ENCODE data around the gene SORCS1. TPM values are rescaled to one million over a fixed set of nuclear protein-coding genes. Genes with fewer than 3 reads are reported as not detected.

SORCS1 gene
- total RNA-seq, 6 experiments from 2014 or later, result 0.04 to 0.16 (median 0.09) TPM; not detected in 2

- no peaks in the 10 kb centered on the region for H3K4me1 ChIP-seq
- H3K36me3 ChIP-seq, result no peaks in the 10 kb centered on the region
- TF ChIP-seq CTCF (IDR thresholded peaks at IDR 0.05), result no peak
- no peak for TF ChIP-seq POLR2A (IDR thresholded peaks at IDR 0.05)
- no peaks in the 10 kb centered on the region for H3K9me3 ChIP-seq
- no peak overlapping the region for H3K27ac ChIP-seq
- no peak for ATAC-seq
- no peak overlapping the region for H3K4me3 ChIP-seq
- no peaks in the 10 kb centered on the region for H3K27me3 ChIP-seq
- intact Hi-C loops (cut with DNase I), result no loop called here
- DNase-seq, result no peak
These were observed 239.3 kb downstream of the SORCS1 start for GRCh38 chr10:106925191-106925590.

- Histone ChIP-seq H3K27ac (no peak overlapping the region), H3K27me3 (no peaks in the 10 kb centered on the region), H3K36me3 (no peaks in the 10 kb centered on the region), H3K4me3 (no peak overlapping the region), H3K4me1 (no peaks in the 10 kb centered on the region), H3K9me3 (no peaks in the 10 kb centered on the region)
- intact Hi-C loops (cut with DNase I), result no loop called here
- no peak for TF ChIP-seq POLR2A (IDR thresholded peaks at IDR 0.05)
- TF ChIP-seq CTCF (IDR thresholded peaks at IDR 0.05), result no peak
- no peak for ATAC-seq
- 66% methylated on average over 4 of the region's 4 CpGs for WGBS (ENCODE audit: insufficient coverage, low coverage, low lambda C conversion rate, missing lambda C conversion rate)
- DNase-seq, result no peak
These were observed 244.0 kb downstream of the SORCS1 start for GRCh38 chr10:106920538-106920937.

GRCh38 chr10:106919871-106920282 is 244.6 kb downstream of the SORCS1 start:
- TF ChIP-seq CTCF (IDR thresholded peaks at IDR 0.05) (no peak), POLR2A (IDR thresholded peaks at IDR 0.05) (no peak)
- no peaks in the 10 kb centered on the region for H3K36me3 ChIP-seq
- H3K27me3 ChIP-seq, result no peaks in the 10 kb centered on the region
- intact Hi-C loops (cut with DNase I), result no loop called here
- no peak overlapping the region for H3K27ac ChIP-seq
- H3K9me3 ChIP-seq, result no peaks in the 10 kb centered on the region
- H3K4me3 ChIP-seq, result no peak overlapping the region
- WGBS (ENCODE audit: insufficient coverage, low coverage, low lambda C conversion rate, missing lambda C conversion rate), result 80% methylated on average over 3 of the region's 3 CpGs
- ATAC-seq, result no peak
- DNase-seq, result no peak
- H3K4me1 ChIP-seq, result no peaks in the 10 kb centered on the region

- ATAC-seq (peak in 3 of 4 donors; percentile 24 to 36 (median 34)), DNase-seq (no peak)
- Histone ChIP-seq H3K4me3 (no peak overlapping the region), H3K36me3 (no peaks in the 10 kb centered on the region), H3K4me1 (no peaks in the 10 kb centered on the region), H3K27me3 (no peaks in the 10 kb centered on the region), H3K9me3 (no peaks in the 10 kb centered on the region), H3K27ac (no peak overlapping the region)
- WGBS (ENCODE audit: insufficient coverage, low coverage, low lambda C conversion rate, missing lambda C conversion rate), result 36% methylated on average over 4 of the region's 4 CpGs
- intact Hi-C loops (cut with DNase I), result no loop called here
- TF ChIP-seq CTCF (IDR thresholded peaks at IDR 0.05), result no peak
- no peak for TF ChIP-seq POLR2A (IDR thresholded peaks at IDR 0.05)
These were observed 247.0 kb downstream of the SORCS1 start for GRCh38 chr10:106917452-106918055.

GRCh38 chr10:106914016-106914415 is 250.5 kb downstream of the SORCS1 start:
- Histone ChIP-seq H3K27ac (no peak overlapping the region), H3K4me3 (no peak overlapping the region), H3K9me3 (no peaks in the 10 kb centered on the region), H3K4me1 (no peaks in the 10 kb centered on the region), H3K27me3 (no peaks in the 10 kb centered on the region), H3K36me3 (no peaks in the 10 kb centered on the region)
- no peak for ATAC-seq
- TF ChIP-seq CTCF (IDR thresholded peaks at IDR 0.05) (no peak), POLR2A (IDR thresholded peaks at IDR 0.05) (no peak)
- WGBS (ENCODE audit: insufficient coverage, low coverage, low lambda C conversion rate, missing lambda C conversion rate), result 71% methylated on average over 3 of the region's 3 CpGs
- DNase-seq, result no peak
- intact Hi-C loops (cut with DNase I), result no loop called here

All from right lobe of liver (tissue), 6 donors.